BLaER1 (cell line): Measurements from ENCODE around the gene IRAG1.

Source experiments
- H3K27ac ChIP-seq: shearing (Covaris generic); formaldehyde crosslinking; 2 replicates; pipeline ENCODE4 v1.8.1; 2022
- H3K27me3 ChIP-seq: shearing (Covaris generic); formaldehyde crosslinking; 2 replicates; pipeline ENCODE4 v1.8.1; 2022
- H3K36me3 ChIP-seq: shearing (Covaris generic); formaldehyde crosslinking; 2 replicates; pipeline ENCODE4 v1.8.1; 2022
- H3K4me1 ChIP-seq: shearing (Covaris generic); formaldehyde crosslinking; 2 replicates; pipeline ENCODE4 v1.8.1; 2022
- H3K4me2 ChIP-seq: shearing (Covaris generic); formaldehyde crosslinking; 2 replicates; pipeline ENCODE4 v1.8.1; 2022
- H3K4me3 ChIP-seq: shearing (Covaris generic); formaldehyde crosslinking; 2 replicates; pipeline ENCODE4 v1.8.1; 2022
- H3K9ac ChIP-seq: shearing (Covaris generic); formaldehyde crosslinking; 2 replicates; pipeline ENCODE4 v1.8.1; 2022
- H3K9me3 ChIP-seq: shearing (Covaris generic); formaldehyde crosslinking; 2 replicates; pipeline ENCODE4 v1.8.1; 2022
- H4K20me1 ChIP-seq: shearing (Covaris generic); formaldehyde crosslinking; 2 replicates; pipeline ENCODE4 v1.8.1; 2022
- Cebpa-rat ChIP-seq: shearing (Covaris generic); IDR thresholded peaks from 2 replicates; pipeline ENCODE4 v1.8.1; 2022

The IRAG1 gene

GRCh38 chr11:10709299-10710086, 15.9 kb upstream of the IRAG1 start:
- Histone ChIP-seq H3K27ac (no peak overlapping the region), H3K4me1 (no peaks in the 10 kb centered on the region), H3K27me3 (no peaks in the 10 kb centered on the region), H3K9ac (no peak overlapping the region), H3K36me3 (no peaks in the 10 kb centered on the region), H3K4me3 (no peak overlapping the region), H3K9me3 (no peaks in the 10 kb centered on the region), H4K20me1 (no peaks in the 10 kb centered on the region), H3K4me2 (no peak overlapping the region)
- TF ChIP-seq Cebpa-rat = no peak

GRCh38 chr11:10708131-10708530, 14.6 kb upstream of the IRAG1 start:
- Histone ChIP-seq H3K27me3 (no peaks in the 10 kb centered on the region), H3K4me2 (no peak overlapping the region), H3K9me3 (no peaks in the 10 kb centered on the region), H3K9ac (no peak overlapping the region), H3K4me1 (no peaks in the 10 kb centered on the region), H3K27ac (no peak overlapping the region), H3K4me3 (no peak overlapping the region), H3K36me3 (no peaks in the 10 kb centered on the region), H4K20me1 (no peaks in the 10 kb centered on the region)
- TF ChIP-seq Cebpa-rat = no peak

- Histone ChIP-seq H3K4me2 (no peak overlapping the region), H4K20me1 (no peaks in the 10 kb centered on the region), H3K36me3 (no peaks in the 10 kb centered on the region), H3K4me3 (no peak overlapping the region), H3K27me3 (no peaks in the 10 kb centered on the region), H3K27ac (no peak overlapping the region), H3K9ac (no peak overlapping the region), H3K9me3 (peaks cover 15% of the 10 kb centered on the region), H3K4me1 (peaks cover 3% of the 10 kb centered on the region)
- TF ChIP-seq Cebpa-rat = no peak
Observed at GRCh38 chr11:10701982-10702381, 8.4 kb upstream of the IRAG1 start.

GRCh38 chr11:10699072-10699471, 5.5 kb upstream of the IRAG1 start:
- Histone ChIP-seq H3K4me2 (no peak overlapping the region), H3K9ac (no peak overlapping the region), H3K36me3 (no peaks in the 10 kb centered on the region), H3K27ac (no peak overlapping the region), H4K20me1 (no peaks in the 10 kb centered on the region), H3K9me3 (peaks cover 15% of the 10 kb centered on the region), H3K4me1 (peaks cover 18% of the 10 kb centered on the region), H3K4me3 (no peak overlapping the region), H3K27me3 (no peaks in the 10 kb centered on the region)
- no peak for TF ChIP-seq Cebpa-rat

- Histone ChIP-seq H3K27me3 (no peaks in the 10 kb centered on the region), H3K4me1 (peaks cover 18% of the 10 kb centered on the region), H3K27ac (no peak overlapping the region), H3K4me2 (peak overlapping the region; percentile 63), H3K4me3 (no peak overlapping the region), H3K9ac (no peak overlapping the region), H4K20me1 (no peaks in the 10 kb centered on the region), H3K36me3 (no peaks in the 10 kb centered on the region), H3K9me3 (peaks cover 15% of the 10 kb centered on the region)
- TF ChIP-seq Cebpa-rat = no peak
Observed at GRCh38 chr11:10697323-10697620, 3.7 kb upstream of the IRAG1 start.

- Histone ChIP-seq H3K36me3 (no peaks in the 10 kb centered on the region), H4K20me1 (no peaks in the 10 kb centered on the region), H3K27ac (0 out of 2 replicates have a peak overlapping the region, but pooled peaks have one; percentile 13), H3K9me3 (peaks cover 15% of the 10 kb centered on the region), H3K27me3 (no peaks in the 10 kb centered on the region), H3K4me1 (peaks cover 18% of the 10 kb centered on the region), H3K4me3 (no peak overlapping the region), H3K4me2 (peak overlapping the region; percentile 63), H3K9ac (no peak overlapping the region)
- TF ChIP-seq Cebpa-rat = no peak
Observed at GRCh38 chr11:10696468-10697322, 3.1 kb upstream of the IRAG1 start.

- no peaks in the 10 kb centered on the region for H3K36me3 ChIP-seq
- TF ChIP-seq Cebpa-rat = no peak
- H3K4me2 ChIP-seq = 0 out of 2 replicates have a peak overlapping the region, but pooled peaks have one; percentile 63
- peaks cover 18% of the 10 kb centered on the region for H3K4me1 ChIP-seq
- no peaks in the 10 kb centered on the region for H4K20me1 ChIP-seq
- no peak overlapping the region for H3K9ac ChIP-seq
- H3K27me3 ChIP-seq = no peaks in the 10 kb centered on the region
- no peak overlapping the region for H3K27ac ChIP-seq
- H3K4me3 ChIP-seq = no peak overlapping the region
- peaks cover 15% of the 10 kb centered on the region for H3K9me3 ChIP-seq
Observed at GRCh38 chr11:10695833-10696232, 2.3 kb upstream of the IRAG1 start.

- TF ChIP-seq Cebpa-rat = no peak
- Histone ChIP-seq H3K4me2 (no peak overlapping the region), H3K9ac (no peak overlapping the region), H4K20me1 (no peaks in the 10 kb centered on the region), H3K4me3 (no peak overlapping the region), H3K27ac (no peak overlapping the region), H3K9me3 (peaks cover 13% of the 10 kb centered on the region), H3K4me1 (peaks cover 18% of the 10 kb centered on the region), H3K27me3 (no peaks in the 10 kb centered on the region), H3K36me3 (no peaks in the 10 kb centered on the region)
Observed at GRCh38 chr11:10694486-10695239, 1.1 kb upstream of the IRAG1 start.

- Histone ChIP-seq H3K36me3 (no peaks in the 10 kb centered on the region), H3K9me3 (no peaks in the 10 kb centered on the region), H3K4me1 (peaks cover 19% of the 10 kb centered on the region), H3K9ac (no peak overlapping the region), H3K27ac (no peak overlapping the region; the same call in 1 of the 2 replicates), H3K4me3 (no peak overlapping the region), H4K20me1 (no peaks in the 10 kb centered on the region), H3K4me2 (no peak overlapping the region), H3K27me3 (no peaks in the 10 kb centered on the region)
- no peak for TF ChIP-seq Cebpa-rat
Observed at GRCh38 chr11:10692531-10693115, 932 bp downstream of the IRAG1 start.
